ENCODE results near the gene KIF6.

- TF ChIP-seq EZH2 (IDR thresholded peaks at IDR 0.05; ENCODE audit: low read length) = no peak
- TF ChIP-seq, protein P1, sequence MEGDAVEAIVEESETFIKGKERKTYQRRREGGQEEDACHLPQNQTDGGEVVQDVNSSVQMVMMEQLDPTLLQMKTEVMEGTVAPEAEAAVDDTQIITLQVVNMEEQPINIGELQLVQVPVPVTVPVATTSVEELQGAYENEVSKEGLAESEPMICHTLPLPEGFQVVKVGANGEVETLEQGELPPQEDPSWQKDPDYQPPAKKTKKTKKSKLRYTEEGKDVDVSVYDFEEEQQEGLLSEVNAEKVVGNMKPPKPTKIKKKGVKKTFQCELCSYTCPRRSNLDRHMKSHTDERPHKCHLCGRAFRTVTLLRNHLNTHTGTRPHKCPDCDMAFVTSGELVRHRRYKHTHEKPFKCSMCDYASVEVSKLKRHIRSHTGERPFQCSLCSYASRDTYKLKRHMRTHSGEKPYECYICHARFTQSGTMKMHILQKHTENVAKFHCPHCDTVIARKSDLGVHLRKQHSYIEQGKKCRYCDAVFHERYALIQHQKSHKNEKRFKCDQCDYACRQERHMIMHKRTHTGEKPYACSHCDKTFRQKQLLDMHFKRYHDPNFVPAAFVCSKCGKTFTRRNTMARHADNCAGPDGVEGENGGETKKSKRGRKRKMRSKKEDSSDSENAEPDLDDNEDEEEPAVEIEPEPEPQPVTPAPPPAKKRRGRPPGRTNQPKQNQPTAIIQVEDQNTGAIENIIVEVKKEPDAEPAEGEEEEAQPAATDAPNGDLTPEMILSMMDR (optimal IDR thresholded peaks at IDR 0.05 in 1 of 3, IDR thresholded peaks at IDR 0.05 in 1 of 3, conservative IDR thresholded peaks at IDR 0.05 in 1 of 3; ENCODE audit: extremely low read depth in 1 of 3, insufficient read depth in 2 of 3, low read length in 3 of 3) = no peak
Observed at GRCh38 chr6:39314273-39314795, 410.9 kb downstream of the KIF6 start, which contains the start of gene KCNK17.
